ENCODE data around the gene TTC8.

Gene TTC8

GRCh38 chr14:88815980-88816379 is 8.5 kb upstream of the TTC8 start:
- Histone ChIP-seq H3K4me1 (ENCODE audit: control insufficient read depth, insufficient read depth, low read length) (0 out of 2 replicates have a peak, but pooled peaks cover 2% of the 10 kb centered on the region), H3K4me3 (ENCODE audit: low read depth, low read length) (no peak overlapping the region), H3K9me3 (ENCODE audit: control insufficient read depth, insufficient read depth, low read depth, low read length) (no peaks in the 10 kb centered on the region), H3K27ac (ENCODE audit: extremely low read depth, low read depth, low read length) (no peak overlapping the region), H3K36me3 (ENCODE audit: control insufficient read depth in 2 of 2, insufficient read depth in 1 of 2, low read length in 2 of 2) (no peaks in the 10 kb centered on the region)
- POLR2A ChIA-PET: no interaction called here
- CTCF ChIA-PET: no interaction called here
- TF ChIP-seq PRDM4 (tag by site-specific recombination; IDR thresholded peaks at IDR 0.05): no peak
- TF ChIP-seq ZNF26 (tag by site-specific recombination; IDR thresholded peaks at IDR 0.05): no peak
- no peak for TF ChIP-seq ZNF311 (tag by site-specific recombination; IDR thresholded peaks at IDR 0.05; ENCODE audit: borderline replicate concordance)
- TF ChIP-seq ZSCAN4 (tag by site-specific recombination; IDR thresholded peaks at IDR 0.05): no peak
- TF ChIP-seq ZNF677 (tag by site-specific recombination; IDR thresholded peaks at IDR 0.05): no peak
- no peak for TF ChIP-seq ZNF571 (tag by site-specific recombination; IDR thresholded peaks at IDR 0.05)
- TF ChIP-seq ZNF416 (tag by site-specific recombination; IDR thresholded peaks at IDR 0.05): no peak
- TF ChIP-seq ZNF785 (tag by site-specific recombination; IDR thresholded peaks at IDR 0.05): no peak
- TF ChIP-seq ZSCAN5A (tag by site-specific recombination; IDR thresholded peaks at IDR 0.05): no peak
- no peak for TF ChIP-seq ZNF777 (tag by site-specific recombination; IDR thresholded peaks at IDR 0.05; ENCODE audit: borderline replicate concordance)
- TF ChIP-seq ZNF19 (tag by site-specific recombination; IDR thresholded peaks at IDR 0.05; ENCODE audit: low read depth): no peak
- TF ChIP-seq ZNF791 (tag by site-specific recombination; IDR thresholded peaks at IDR 0.05): no peak
- no peak for TF ChIP-seq KLF8 (tag by site-specific recombination; IDR thresholded peaks at IDR 0.05)
- TF ChIP-seq ZNF692 (tag by site-specific recombination; IDR thresholded peaks at IDR 0.05): no peak
- TF ChIP-seq ZNF843 (tag by site-specific recombination; IDR thresholded peaks at IDR 0.05): no peak
- no peak for TF ChIP-seq ZNF549 (tag by site-specific recombination; IDR thresholded peaks at IDR 0.05)
- TF ChIP-seq ZBTB17 (tag by site-specific recombination; IDR thresholded peaks at IDR 0.05): no peak
- TF ChIP-seq ZNF658 (tag by site-specific recombination; IDR thresholded peaks at IDR 0.05): no peak

GRCh38 chr14:88818018-88818417 is 6.4 kb upstream of the TTC8 start:
- POLR2A ChIA-PET: no interaction called here
- CTCF ChIA-PET: no interaction called here
- H3K27ac ChIP-seq (ENCODE audit: extremely low read depth, low read depth, low read length): no peak overlapping the region
- H3K4me1 ChIP-seq (ENCODE audit: control insufficient read depth, insufficient read depth, low read length): no peaks in the 10 kb centered on the region
- no peaks in the 10 kb centered on the region for H3K36me3 ChIP-seq (ENCODE audit: control insufficient read depth in 2 of 2, insufficient read depth in 1 of 2, low read length in 2 of 2)
- H3K4me3 ChIP-seq (ENCODE audit: low read depth, low read length): no peak overlapping the region
- no peaks in the 10 kb centered on the region for H3K9me3 ChIP-seq (ENCODE audit: control insufficient read depth, insufficient read depth, low read depth, low read length)
- TF ChIP-seq ZNF335 (tag by site-specific recombination; conservative IDR thresholded peaks at IDR 0.05) (no peak), PRDM2 (tag by site-specific recombination; IDR thresholded peaks at IDR 0.05; ENCODE audit: borderline replicate concordance) (no peak)

All from HEK293 (cell line).